IPS DF 4.7 (cell line): Measurements from ENCODE around the gene CDC42BPA.
"Not testable (repeated sequence)": the region's sequence is repeated elsewhere in the genome, so short reads cannot be mapped to it uniquely, and the experiment has no call there.

Experiments used
- DNase-seq: peaks from one replicate; pipeline ENCODE4 v3.0.0-alpha.2; 2013; ENCODE audit warnings: low spot score; ENCODE audit errors: extremely low read depth

Gene CDC42BPA

GRCh38 chr1:226967665-226968064 is 350.6 kb downstream of the CDC42BPA start:
- no peak for DNase-seq

DNA sequence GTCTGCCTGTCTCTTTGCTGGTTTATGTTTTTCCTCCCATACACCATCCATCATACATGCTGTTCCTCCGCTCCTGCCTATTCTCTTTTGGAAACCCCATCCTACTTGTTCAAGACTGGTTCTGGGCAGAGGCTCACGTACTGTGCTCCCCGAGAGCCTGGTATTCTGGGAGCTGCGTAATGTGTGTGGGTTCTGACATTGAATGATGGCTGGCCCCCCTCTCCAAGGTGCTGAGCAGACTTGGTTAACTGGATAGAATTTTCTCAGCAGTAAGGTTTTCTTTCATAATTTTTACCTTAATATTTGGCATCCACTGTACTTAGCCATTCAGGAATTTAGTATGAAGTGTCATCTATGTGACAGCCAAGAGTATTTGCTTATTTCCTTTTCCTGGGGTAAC is 351.6 kb downstream of the CDC42BPA start:
- DNase-seq: no peak

DNA sequence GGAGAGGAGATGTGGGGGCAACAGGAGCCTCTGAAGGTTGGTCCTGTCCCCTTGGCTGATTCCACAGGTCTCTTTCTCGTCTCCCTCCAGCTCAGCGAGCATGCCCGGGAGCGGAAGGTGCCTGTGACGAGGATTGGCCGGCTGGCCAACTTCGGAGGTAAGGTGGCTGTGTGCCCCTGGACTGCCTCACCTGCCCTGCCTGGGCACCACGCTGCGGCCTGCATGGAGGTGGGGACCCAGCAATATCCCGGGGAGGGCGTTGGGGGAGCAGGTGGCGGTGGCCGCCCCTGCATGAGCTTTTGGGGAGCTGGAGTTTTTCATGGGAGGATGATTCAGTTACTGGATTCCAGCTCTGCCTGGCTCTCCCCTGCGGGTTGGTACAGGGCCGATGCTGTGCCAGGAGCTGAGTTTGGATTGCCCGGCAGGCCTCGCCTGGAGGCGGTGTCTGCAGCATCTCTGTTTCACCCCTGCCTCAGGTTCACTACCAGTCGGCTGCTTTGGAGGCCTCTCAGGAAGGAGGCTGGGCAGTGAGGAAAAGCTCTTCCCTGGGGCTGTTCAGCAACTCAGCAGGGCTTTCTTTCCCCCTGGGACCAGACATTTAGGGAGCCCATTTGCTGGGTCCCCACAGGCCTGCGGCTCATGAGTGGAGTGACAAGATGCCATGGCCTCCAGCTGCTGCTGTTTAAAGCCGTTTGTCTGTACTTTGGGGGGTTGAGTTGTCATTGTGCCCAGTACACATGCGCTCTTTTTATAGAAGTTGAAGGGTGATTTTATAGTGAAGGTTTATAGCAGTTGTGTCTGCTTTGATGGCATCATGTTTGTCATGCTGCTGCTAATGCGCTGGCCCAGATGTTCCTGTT is 352.5 kb downstream of the CDC42BPA start:
- no peak for DNase-seq

DNA sequence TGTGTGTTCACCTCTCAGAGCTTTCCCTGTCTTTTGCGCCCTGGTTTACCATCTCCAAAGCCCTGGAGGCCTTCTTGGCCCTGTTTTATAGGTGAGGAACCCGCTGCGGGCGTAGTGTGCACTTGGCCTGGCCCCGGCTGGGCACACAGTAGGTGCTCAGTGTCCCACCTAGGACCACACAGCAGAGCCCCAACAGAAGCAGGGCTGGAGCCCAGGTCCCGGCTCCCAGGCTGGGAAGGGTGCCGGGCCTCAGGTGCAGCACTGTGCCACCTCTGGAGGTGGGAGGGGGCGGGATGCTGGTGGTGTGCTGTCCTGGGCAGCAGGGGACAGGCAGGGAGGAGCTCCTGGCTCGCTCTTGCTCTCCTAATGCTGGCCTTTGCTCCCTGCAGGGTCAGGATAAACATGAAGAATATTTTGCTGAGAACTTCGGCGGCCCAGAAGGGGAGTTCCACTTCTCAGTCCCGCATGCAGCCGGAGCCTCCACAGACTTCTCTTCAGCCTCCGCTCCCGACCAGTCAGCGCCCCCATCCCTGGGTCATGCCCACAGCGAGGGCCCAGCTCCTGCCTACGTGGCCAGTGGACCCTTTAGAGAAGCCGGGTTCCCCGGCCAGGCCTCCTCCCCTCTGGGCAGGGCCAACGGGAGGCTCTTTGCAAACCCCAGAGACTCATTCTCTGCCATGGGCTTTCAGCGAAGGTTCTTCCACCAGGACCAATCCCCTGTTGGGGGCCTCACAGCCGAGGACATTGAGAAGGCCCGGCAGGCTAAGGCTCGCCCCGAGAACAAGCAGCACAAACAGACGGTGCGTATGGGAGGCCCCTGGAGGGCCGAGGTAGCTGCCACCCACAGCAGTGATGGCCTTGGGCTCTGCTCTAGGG is 353.4 kb downstream of the CDC42BPA start:
- no peak for DNase-seq

DNA sequence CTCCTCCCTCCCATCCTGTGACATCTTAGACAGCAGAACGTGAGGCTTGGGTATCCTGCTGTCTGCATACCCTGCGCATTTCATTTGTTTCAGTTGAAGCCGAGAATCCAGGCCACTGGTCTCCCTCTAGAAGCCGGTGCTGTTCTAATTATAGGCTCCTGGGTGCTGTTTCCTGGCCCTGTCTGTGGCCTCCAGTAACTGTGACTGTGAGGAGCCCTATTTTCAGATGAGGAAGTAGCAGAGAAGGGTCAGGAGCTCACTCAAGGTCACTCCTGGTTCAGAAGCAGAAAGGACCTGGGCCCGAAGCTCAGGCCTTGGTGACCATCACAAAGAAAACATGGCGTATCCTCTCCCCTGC is 354.2 kb downstream of the CDC42BPA start:
- DNase-seq: no peak

DNA sequence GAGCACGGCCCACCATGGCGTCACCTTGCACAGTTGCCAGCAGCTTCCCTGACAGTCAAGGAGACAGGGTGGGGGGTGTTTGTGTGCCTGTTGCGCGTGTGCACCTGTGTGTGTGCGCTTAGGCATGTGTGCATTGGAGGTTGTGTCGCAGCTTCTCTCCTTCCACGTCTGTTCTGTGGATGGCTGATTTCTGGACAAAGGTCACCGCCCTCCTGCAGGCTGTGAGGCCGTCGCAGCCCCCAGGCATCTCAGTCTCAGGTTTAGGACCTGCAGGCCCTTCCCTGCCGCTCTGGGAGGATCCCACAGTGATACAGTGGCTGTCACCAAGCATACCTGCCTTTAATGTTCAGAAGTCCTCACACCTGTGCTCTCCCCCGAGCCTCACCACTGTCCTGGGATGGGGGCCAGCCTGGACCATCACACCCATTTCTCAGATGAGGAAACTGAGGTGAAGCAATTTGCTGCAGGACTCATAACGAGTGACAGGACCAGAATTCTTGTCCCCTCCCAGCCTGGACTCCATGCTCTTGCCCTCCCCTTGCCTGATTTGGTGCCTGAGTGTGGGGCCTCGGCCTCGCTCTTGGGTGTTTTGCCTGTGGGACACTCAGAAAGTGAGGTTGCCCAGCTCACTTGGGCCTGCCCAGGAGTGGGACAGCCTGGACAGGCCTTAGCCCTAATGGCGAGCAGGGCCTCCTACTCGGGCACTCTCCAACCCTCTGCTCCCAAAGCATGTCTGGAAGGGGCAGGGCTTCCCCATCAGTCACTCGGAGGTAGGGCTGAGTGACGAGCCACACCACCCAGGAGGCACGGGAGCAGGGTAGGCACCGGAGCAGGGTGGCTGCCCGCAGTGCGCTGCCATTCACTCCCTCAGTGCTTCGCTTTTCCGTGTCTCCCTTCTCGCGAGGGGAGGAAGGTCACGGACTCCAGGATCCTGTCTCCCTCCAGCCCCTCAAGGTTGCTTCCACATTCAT is 355.6 kb downstream of the CDC42BPA start:
- DNase-seq: no peak

GRCh38 chr1:226960944-226961765 is 357.1 kb downstream of the CDC42BPA start:
- no peak for DNase-seq

GRCh38 chr1:226960256-226960655 is 358.0 kb downstream of the CDC42BPA start:
- DNase-seq: no peak

DNA sequence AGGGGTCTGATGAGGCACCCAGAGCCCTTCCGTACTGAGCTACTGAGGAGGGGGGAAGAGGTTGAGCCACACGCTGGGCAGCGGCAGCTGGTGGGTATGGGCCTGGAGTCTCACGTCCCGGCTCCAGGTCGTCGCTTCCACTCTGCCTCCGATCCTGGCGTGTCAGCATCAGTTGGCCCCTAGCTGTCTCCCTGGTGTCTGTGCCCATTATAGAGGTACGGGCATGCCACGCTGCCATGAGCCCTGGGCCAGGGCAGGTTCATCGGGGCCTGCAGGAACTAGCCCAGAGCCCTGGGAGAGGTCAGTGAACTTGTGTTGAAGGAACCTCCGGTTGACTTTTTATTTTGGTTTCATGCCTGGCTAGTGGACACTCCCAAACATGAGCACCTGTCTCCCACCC is 360.0 kb downstream of the CDC42BPA start:
- DNase-seq: no peak

GRCh38 chr1:226957714-226958113 is 360.6 kb downstream of the CDC42BPA start:
- no peak for DNase-seq

DNA sequence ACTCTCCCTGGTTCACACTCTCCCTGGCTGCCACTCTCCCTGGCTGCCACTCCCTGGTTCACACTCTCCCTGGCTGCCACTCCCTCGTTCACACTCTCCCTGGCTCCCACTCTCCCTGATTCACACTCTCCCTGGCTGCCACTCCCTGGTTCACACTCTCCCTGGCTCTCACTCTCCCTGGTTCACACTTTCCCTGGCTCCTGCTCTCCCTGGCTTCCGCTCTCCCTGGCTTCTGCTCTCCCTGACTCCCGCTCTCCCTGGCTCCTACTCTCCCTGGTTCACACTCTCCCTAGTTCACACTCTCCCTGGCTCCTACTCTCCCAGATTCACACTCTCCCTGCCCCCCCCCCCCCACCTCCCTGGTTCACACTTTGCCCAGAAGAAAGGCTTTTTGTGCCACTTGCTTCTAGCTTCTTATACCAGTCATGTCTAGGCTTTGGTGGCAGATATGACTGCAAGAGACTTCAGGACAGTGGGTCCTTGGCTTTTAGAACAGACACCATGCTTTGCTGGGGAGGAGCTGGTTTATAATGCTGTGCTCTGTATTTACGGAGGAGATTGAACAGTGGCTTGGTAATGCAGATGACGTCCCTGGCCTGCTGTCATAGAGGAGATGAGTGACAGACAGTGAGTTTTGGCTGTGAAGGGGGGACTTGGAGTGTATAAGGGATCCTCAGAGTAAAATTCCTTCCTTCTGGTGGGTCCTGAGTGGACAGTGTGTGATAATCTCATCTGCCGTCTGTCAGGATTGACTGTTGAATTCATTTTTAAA is 361.2 kb downstream of the CDC42BPA start:
- DNase-seq: no peak

- not testable (repeated sequence) for DNase-seq
These were observed 362.4 kb downstream of the CDC42BPA start for GRCh38 chr1:226955857-226956256.

GRCh38 chr1:226954777-226955176 is 363.5 kb downstream of the CDC42BPA start:
- DNase-seq: no peak

- no peak for DNase-seq
These were observed 364.0 kb downstream of the CDC42BPA start for GRCh38 chr1:226954337-226954736.

DNA sequence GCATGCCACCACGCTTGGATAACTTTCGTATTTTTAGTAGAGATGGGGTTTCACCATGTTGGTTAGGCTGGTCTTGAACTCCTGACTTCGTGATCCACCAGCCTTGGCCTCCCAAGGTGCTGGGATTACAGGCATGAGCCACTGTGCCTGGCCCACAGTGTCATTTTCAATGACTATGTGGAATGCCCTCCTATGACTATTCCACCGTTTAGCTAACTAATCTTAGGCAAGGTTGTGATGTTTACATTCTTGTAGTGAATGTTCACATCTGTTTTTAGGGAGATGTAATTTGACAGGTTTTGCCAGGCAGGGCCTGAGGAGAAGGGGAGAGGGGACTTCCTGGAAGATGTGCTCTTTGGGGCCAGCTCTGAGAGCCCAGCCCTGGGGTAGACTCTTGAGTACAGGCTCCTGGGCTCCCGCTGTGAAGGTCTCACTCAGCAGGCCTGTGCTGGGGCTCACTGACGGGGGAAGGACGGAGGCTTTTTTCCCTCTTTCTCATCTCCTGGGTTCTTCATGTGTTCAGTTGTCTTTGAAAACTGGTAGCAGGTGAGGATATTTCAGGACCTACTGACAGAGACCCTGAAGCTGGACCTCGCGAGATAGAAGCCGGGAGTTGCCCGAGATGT is 365.0 kb downstream of the CDC42BPA start:
- no peak for DNase-seq

DNA sequence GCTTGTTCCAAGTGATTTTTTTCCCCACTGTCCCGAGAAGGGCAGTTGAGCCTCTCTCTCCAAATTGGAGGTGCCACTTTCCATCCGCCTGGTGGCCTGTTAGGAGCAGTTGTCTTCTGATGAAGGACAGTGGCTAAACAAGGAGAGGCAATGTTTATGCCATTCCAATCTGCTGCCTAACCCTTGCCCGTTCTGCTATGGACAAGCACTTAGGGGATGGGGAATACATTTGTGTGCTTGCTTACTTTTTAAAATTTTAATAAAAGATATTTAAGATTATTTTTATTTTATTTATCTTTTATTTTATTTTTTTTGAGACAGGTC is 366.2 kb downstream of the CDC42BPA start:
- no peak for DNase-seq

DNA sequence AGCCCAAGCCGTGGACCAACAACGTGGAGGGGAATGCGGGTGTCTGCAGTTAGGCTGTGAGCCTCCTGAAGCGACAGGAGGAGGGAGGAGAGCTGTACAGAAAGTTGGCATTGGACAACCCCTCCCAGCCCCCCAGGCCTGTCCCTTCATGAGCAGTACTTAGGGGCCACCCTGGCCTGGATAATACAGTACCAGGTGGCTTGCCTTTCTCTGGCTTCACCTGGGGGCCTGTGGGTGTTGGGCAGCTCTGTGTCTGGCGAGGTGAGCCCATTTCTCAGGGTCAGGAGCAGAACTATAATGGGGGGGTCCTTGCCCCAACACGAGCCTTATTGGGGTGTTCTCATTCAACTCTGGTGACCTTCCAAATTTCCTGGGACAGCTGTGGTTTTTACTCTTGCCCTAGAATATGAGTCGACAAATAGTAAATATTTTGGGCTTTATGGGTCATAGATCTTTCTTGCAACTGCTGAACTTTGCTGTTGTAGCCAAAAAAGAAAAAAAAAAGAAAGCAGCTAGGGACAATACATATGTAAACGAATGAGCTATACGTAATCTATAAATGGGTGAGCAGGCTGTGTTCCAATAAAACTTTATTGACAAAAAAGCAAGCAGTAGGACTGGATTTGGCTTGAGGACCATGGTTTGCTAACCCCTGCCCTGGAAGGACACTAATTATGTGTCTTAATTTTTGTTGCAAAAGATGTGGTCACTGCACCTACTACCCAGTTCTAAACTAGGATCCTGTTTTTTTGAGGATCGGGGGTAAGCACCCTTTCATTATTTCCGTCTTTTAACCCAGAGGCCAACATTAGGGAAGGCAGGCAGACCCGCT is 366.8 kb downstream of the CDC42BPA start:
- DNase-seq: no peak

DNA sequence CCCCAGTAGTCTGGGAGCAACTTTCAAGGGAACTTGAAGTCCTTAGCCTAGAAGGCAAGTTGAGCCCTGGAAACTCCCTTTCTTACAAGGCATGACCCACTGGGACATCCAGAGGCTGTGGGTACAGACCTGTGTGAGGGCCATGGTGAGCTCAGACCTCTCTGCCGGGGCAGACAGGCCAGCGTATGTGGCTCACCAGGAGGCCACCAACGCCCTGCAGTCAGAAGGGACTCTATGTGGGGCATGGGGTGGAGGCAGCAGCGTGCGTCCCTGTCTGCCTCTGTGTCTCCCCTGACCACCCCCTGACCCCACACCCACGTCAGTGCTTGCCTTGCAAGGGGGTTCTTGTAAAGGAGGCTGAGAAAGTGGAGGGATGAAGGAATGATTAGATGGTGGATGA is 367.4 kb downstream of the CDC42BPA start:
- no peak for DNase-seq

DNA sequence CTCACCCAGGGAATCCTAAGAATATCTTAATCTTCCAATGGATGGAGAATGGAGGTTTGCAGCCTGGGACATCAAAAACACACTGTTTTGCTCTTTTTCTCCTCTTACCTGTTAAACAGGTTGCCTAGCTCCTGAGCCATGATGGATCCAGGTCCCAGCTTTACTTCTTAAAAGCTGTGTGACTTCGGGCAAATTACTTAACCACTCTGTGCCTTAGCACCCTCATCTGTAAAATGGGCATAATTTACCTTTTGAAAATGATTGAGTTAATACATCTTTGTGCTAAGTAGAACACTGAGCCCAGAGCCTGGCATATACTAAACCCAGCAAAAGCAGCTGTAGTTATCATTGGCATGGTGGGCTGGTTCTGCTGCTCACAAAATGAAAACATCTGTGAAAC is 368.0 kb downstream of the CDC42BPA start:
- DNase-seq: no peak
